Activated naive CD8-positive, alpha-beta T cell (primary cell): ENCODE results near the gene MYMX.
"Not testable (repeated sequence)": the region's sequence is repeated elsewhere in the genome, so short reads cannot be mapped to it uniquely, and the experiment has no call there.

Experiments used
- H3K27ac Mint-ChIP-seq: one replicate; pipeline ENCODE4 v1.8.0; 2021; ENCODE audit warnings: mixed read lengths
- H3K27me3 Mint-ChIP-seq: one replicate; pipeline ENCODE4 v1.8.0; 2021; ENCODE audit warnings: mixed read lengths
- H3K36me3 Mint-ChIP-seq: one replicate; pipeline ENCODE4 v1.8.0; 2021; ENCODE audit warnings: mixed read lengths
- H3K4me1 Mint-ChIP-seq: one replicate; pipeline ENCODE4 v1.8.0; 2021; ENCODE audit warnings: low read depth, mixed read lengths
- H3K4me3 Mint-ChIP-seq: one replicate; pipeline ENCODE4 v1.8.0; 2021; ENCODE audit warnings: mild to moderate bottlenecking, mixed read lengths
- H3K9me3 Mint-ChIP-seq: one replicate; pipeline ENCODE4 v1.8.0; 2021; ENCODE audit warnings: low read depth, mixed read lengths

The MYMX gene

DNA sequence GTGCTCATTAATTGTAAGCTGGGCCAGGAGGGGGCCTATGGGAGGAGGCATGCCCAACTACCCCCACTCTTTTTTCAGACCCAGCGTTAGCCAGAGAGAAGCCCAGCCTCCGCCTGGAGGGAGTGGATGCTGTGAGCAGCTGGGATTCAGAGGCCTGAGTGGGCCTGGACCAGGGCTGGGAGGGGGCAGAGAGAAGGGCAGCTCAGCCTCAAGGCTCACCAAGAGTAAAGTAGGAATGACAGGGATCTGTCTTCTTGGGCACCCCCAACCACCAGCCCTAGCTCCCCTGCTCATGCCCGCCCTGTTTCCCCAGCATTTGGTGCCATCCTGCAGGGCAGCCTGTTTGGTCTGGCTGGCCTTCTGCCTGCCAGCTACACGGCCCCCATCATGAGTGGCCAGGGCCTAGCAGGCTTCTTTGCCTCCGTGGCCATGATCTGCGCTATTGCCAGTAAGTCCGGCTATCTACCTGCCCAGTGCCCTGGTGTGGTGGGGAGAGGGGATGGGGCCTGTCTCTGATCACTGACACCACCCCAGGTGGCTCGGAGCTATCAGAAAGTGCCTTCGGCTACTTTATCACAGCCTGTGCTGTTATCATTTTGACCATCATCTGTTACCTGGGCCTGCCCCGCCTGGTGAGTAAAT is 13.4 kb downstream of the MYMX start:
- Mint-ChIP-seq H3K4me3 (no peak overlapping the region), H3K4me1 (peaks cover 8% of the 10 kb centered on the region), H3K36me3 (peaks cover 9% of the 10 kb centered on the region), H3K9me3 (no peaks in the 10 kb centered on the region), H3K27ac (no peak overlapping the region), H3K27me3 (no peaks in the 10 kb centered on the region)

GRCh38 chr6:44231426-44231825 is 14.7 kb downstream of the MYMX start:
- H3K27me3 Mint-ChIP-seq, H3K4me3 Mint-ChIP-seq, H3K9me3 Mint-ChIP-seq, H3K4me1 Mint-ChIP-seq, H3K27ac Mint-ChIP-seq, H3K36me3 Mint-ChIP-seq: not testable (repeated sequence)

- peaks cover 16% of the 10 kb centered on the region for H3K4me1 Mint-ChIP-seq
- H3K9me3 Mint-ChIP-seq: no peaks in the 10 kb centered on the region
- no peak overlapping the region for H3K4me3 Mint-ChIP-seq
- H3K36me3 Mint-ChIP-seq: peaks cover 9% of the 10 kb centered on the region
- no peaks in the 10 kb centered on the region for H3K27me3 Mint-ChIP-seq
- H3K27ac Mint-ChIP-seq: no peak overlapping the region
Measured at GRCh38 chr6:44232676-44233566, 16.2 kb downstream of the MYMX start.

- H3K9me3 Mint-ChIP-seq: no peaks in the 10 kb centered on the region
- H3K4me1 Mint-ChIP-seq: peaks cover 23% of the 10 kb centered on the region
- no peak overlapping the region for H3K27ac Mint-ChIP-seq
- H3K36me3 Mint-ChIP-seq: peaks cover 9% of the 10 kb centered on the region
- H3K4me3 Mint-ChIP-seq: no peak overlapping the region
- H3K27me3 Mint-ChIP-seq: no peaks in the 10 kb centered on the region
Measured at GRCh38 chr6:44233567-44234100, 16.9 kb downstream of the MYMX start.

DNA sequence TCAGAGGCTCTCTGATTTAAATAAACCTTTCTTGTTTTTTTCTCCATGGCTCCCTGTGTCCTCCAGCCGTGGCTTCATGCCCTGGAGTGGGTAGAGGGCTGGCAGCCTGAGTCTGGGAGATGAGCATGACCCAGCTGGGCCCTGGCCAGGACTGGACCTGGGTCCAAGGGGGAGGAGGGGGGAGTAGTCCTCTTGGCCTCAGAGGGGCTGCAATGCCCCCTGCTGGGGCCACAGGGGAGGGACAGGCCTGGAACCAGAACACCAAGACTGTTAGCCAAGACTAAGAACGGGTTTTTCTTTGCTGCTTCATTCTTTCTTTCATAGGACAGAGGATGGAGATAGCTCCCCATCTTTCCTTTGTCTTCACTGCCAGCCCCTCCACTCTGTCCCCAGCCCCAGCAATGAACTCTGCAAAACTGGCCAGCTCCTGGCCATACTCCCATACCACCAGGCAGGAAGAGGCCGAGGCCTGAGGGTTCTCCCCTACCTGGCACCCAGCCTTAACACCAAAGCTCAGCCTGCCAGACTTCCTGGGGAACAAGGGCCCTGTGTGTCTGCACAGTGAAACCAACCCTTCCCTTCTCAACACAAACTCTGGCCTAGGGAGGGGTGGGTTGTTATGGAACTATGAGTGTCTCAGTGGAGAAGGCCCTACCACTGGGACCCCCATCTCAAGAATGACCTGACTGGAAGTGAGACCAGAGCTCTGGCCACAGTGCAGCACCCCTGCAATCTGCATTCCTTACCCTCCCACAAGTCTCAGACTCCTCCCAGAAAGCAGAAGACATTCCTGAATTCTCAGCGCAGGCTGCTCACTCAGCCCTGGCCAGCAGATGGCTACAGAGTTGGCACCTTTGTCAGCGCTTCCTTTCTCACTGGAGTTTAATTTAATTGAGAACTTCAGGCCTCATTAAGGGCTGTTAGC is 17.6 kb downstream of the MYMX start:
- Mint-ChIP-seq H3K4me1 (peaks cover 26% of the 10 kb centered on the region), H3K27me3 (no peaks in the 10 kb centered on the region), H3K27ac (no peak overlapping the region), H3K36me3 (peaks cover 9% of the 10 kb centered on the region), H3K9me3 (no peaks in the 10 kb centered on the region), H3K4me3 (no peak overlapping the region)

DNA sequence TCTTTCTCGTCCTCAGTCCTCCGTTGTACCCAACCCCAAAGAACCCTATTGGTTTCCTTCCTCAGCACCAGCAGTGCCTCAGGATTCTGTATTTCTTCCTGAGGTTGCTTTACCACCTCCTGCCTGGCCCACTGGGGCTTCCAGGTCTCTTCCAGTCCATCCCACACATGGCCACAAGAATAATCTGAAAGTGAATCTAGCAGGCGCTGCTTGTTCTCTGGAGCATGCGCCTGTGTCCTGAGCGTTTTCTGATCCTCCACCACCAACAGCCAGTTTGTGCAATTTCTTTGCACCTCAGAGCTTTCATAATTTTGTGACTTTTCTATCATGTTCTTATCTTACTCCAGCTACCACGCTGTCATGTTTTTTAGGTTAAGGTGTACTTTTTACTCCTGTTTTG is 18.5 kb downstream of the MYMX start:
- H3K4me1 Mint-ChIP-seq: peaks cover 26% of the 10 kb centered on the region
- no peaks in the 10 kb centered on the region for H3K9me3 Mint-ChIP-seq
- no peak overlapping the region for H3K4me3 Mint-ChIP-seq
- H3K36me3 Mint-ChIP-seq: peaks cover 9% of the 10 kb centered on the region
- no peaks in the 10 kb centered on the region for H3K27me3 Mint-ChIP-seq
- no peak overlapping the region for H3K27ac Mint-ChIP-seq

DNA sequence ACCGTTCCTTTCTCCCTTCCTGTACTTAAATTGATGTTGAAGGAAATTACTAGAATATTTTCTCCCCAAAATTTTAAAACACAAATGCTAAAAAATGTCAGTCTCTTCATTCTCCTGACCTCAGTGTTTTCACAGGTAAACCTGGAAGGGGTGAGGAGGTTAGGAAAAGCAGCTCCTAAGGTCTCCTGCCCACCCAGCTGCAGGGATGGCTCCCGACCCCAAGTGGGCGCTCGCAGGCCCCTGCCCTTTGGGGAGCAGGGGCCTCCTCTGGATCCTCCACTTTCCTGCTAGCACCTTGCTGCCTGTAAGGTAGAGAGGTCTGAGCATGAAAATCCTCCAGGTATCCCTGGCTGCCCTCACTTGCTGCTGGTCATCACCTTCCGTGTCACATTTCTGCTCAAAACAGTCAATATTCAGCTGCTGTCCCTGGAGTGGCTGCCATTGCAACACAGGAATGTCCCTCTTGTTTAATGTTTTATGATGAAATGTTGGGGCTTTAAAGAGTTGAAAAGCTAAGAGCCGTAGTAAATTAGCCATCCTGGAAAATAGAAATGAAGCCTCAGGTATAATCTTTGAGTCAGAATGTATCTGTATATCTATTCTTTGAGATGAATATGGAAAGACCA is 19.3 kb downstream of the MYMX start:
- Mint-ChIP-seq H3K4me3 (no peak overlapping the region), H3K4me1 (peaks cover 26% of the 10 kb centered on the region), H3K27me3 (no peaks in the 10 kb centered on the region), H3K36me3 (peaks cover 6% of the 10 kb centered on the region), H3K9me3 (no peaks in the 10 kb centered on the region), H3K27ac (peak overlapping the region; percentile 34)

DNA sequence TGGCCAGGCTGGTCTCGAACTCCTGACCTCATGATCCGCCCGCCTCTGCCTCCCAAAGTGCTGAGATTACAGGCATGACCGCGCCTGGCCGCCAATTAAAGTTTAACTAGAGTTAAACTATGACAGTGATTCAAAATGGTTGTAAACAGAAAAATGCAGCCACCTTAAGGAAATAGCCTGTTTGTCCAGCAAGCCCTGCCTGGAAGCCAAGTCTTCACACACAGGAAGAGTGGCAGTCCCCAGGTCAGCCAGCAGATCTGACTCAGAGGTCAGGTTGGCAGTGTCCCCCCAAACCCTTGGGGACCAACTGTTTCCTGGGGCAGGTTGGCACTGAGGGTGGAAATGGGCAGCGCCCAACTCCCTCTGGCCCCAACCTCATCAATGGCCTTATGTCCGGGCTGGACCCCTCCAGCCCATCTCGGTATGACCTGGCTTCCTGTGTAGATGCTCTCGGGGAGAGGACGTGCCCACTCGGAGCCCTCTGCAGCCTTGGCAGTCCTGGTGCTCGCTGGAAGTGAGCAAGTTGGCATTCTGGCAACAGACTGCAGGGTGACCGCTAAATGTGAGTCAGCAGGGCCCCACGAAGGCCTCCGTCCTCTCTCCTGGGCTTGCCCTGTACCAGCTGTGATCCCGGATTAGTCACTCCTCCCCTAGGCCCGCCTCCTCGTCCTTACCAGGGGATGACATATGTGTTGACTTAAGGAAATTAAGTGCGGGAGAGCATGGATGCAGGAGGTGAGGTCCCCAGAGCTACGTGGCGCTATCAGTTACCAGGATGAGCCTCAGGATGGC is 20.5 kb downstream of the MYMX start:
- Mint-ChIP-seq H3K4me1 (peaks cover 26% of the 10 kb centered on the region), H3K36me3 (peaks cover 4% of the 10 kb centered on the region), H3K27ac (peak overlapping the region; percentile 93), H3K9me3 (no peaks in the 10 kb centered on the region), H3K4me3 (peak overlapping the region; percentile 86), H3K27me3 (no peaks in the 10 kb centered on the region)

DNA sequence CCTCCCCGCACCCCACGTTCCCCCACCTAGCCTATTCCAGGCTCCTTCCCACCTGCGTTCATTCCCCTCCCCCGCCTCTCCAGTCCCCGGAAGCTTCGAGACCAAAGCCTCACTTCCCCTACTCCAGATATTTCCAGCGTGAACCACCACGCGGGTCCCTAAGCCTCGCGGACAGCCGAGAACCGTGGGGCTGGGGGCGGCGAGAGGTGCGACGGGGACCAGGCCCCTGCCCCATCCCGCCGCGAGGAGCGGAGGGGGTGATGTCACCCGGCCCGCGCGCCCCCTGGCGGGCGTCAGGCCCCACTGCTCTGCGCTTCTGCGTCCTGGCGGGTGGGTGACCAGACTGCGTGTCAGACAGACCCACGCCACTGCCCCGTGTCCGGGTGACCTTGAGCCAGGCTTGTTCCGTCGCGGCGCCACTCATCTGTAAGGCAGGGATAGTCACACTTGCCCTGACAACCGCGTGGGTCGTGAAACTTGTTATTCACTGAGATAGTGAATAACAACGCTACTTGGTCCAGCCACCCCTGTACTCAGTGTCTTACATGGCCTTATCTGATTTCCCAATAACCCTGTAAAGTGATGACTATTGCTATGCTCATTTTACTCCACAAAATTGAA is 21.2 kb downstream of the MYMX start:
- no peaks in the 10 kb centered on the region for H3K9me3 Mint-ChIP-seq
- H3K27ac Mint-ChIP-seq: peak overlapping the region; percentile 93
- H3K36me3 Mint-ChIP-seq: peaks cover 1% of the 10 kb centered on the region
- H3K4me1 Mint-ChIP-seq: peaks cover 26% of the 10 kb centered on the region
- no peaks in the 10 kb centered on the region for H3K27me3 Mint-ChIP-seq
- peak overlapping the region; percentile 86 for H3K4me3 Mint-ChIP-seq

- H3K9me3 Mint-ChIP-seq: no peaks in the 10 kb centered on the region
- no peaks in the 10 kb centered on the region for H3K36me3 Mint-ChIP-seq
- peaks cover 22% of the 10 kb centered on the region for H3K4me1 Mint-ChIP-seq
- H3K27me3 Mint-ChIP-seq: no peaks in the 10 kb centered on the region
- peak overlapping the region; percentile 93 for H3K27ac Mint-ChIP-seq
- H3K4me3 Mint-ChIP-seq: peak overlapping the region; percentile 86
Measured at GRCh38 chr6:44238687-44239350, 22.1 kb downstream of the MYMX start.

GRCh38 chr6:44243345-44243744 is 26.6 kb downstream of the MYMX start:
- Mint-ChIP-seq H3K36me3 (peaks cover 10% of the 10 kb centered on the region), H3K27me3 (no peaks in the 10 kb centered on the region), H3K27ac (no peak overlapping the region), H3K9me3 (no peaks in the 10 kb centered on the region), H3K4me3 (no peak overlapping the region), H3K4me1 (peaks cover 21% of the 10 kb centered on the region)

DNA sequence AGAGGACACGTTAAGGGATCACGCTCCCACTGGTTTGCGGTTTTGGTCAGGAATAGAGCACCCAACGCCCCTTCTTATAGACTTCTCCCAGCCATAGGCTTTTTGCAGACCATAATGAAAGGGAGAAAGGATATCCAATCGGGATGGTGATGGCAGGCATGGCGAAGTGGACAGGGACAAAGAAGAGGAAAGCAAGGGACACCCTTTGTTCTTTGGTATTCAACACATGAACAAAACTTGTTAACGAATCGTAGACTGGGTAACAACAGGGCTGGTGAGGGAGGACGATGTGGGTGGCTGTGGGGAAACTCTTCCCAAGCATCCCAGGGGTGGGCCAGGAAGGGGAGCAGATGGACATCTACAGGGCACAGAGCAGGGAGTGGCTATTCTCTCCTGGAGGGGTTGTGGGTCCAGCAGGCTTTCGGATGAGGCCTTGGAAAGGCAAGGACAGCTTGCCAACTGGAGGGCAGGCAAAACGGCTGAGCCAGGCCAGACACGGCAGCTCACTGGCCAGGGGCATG is 28.7 kb downstream of the MYMX start:
- Mint-ChIP-seq H3K4me1 (peaks cover 35% of the 10 kb centered on the region), H3K9me3 (no peaks in the 10 kb centered on the region), H3K4me3 (peak overlapping the region; percentile 98), H3K27ac (peak overlapping the region; percentile 100), H3K27me3 (no peaks in the 10 kb centered on the region), H3K36me3 (peaks cover 29% of the 10 kb centered on the region)
